Measurements from ENCODE around the gene ZBTB16.

DNA sequence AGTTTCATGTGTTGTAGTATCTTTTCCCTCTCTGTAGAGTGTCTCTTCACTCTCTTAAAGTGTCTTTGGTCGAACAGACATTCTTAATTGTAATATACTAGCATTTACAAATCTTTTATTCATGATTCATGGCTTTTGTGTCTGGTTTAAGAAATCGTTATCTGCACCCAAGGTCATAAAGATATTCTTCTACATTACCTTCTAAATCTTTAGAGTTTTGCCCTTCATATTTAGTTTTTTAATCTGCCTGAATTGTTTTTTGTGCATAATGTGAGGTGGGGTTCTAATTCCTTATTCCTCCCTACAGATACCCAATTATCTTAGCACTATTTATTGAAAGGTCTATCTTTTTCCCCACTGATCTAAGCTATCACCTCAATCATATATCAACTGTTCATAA is 227.6 kb downstream of the ZBTB16 start:
- no peak for TF ChIP-seq POLR2AphosphoS5 (IDR thresholded peaks at IDR 0.05)
- no peak for TF ChIP-seq CTCF (IDR thresholded peaks at IDR 0.05)
- TF ChIP-seq POLR2A (IDR thresholded peaks at IDR 0.05), result no peak

All from stomach (tissue), 4 donors.